Measurements from ENCODE around the gene OSBPL1A. TPM values are rescaled to one million over a fixed set of nuclear protein-coding genes. Genes with fewer than 3 reads are reported as not detected.

The OSBPL1A gene
- total RNA-seq, 1 experiment from 2014 or later: 21.5 TPM

DNA sequence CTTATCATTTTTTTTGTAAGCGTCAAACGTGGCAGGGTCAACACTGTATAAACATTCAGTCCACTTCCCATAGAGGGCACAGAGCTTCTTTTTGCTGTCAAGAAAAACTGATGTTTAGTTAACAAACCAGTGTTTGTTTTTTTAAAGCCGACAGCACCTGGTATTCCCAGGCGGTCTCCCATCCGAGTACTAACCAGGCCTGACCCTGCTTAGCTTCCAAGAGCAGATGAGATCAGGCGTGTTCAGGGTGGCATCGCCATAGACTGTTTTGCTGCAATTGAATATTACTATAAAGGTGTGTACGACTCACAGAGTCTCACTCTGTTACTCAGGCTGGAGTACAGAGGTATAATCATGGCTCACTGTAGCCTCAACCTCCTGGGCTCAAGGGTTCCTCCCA, 227.3 kb downstream of the OSBPL1A start:
- no peaks in the 10 kb centered on the region for H3K27me3 Mint-ChIP-seq (ENCODE audit: insufficient read depth, unreplicated experiment)
- POLR2A ChIA-PET: no interaction called here

DNA sequence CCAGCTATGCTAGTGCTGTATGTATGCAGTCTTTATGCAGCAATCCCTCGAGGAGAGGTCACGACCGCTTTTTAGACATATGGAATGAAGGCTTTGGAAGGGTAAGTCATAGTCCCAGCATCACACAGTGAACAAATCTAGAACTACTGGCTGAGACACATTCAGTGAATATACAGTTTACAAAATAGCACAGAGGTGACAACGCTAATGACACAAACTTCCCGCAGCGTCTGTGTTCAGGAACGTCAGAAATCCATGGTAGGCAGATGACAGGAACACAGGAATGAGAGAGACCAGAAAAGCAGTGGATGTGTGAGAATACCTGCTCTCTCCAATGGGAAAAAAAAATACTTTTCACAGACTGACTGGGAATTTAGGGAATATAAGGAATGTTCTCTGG, 229.1 kb downstream of the OSBPL1A start:
- TF ChIP-seq, protein P1, sequence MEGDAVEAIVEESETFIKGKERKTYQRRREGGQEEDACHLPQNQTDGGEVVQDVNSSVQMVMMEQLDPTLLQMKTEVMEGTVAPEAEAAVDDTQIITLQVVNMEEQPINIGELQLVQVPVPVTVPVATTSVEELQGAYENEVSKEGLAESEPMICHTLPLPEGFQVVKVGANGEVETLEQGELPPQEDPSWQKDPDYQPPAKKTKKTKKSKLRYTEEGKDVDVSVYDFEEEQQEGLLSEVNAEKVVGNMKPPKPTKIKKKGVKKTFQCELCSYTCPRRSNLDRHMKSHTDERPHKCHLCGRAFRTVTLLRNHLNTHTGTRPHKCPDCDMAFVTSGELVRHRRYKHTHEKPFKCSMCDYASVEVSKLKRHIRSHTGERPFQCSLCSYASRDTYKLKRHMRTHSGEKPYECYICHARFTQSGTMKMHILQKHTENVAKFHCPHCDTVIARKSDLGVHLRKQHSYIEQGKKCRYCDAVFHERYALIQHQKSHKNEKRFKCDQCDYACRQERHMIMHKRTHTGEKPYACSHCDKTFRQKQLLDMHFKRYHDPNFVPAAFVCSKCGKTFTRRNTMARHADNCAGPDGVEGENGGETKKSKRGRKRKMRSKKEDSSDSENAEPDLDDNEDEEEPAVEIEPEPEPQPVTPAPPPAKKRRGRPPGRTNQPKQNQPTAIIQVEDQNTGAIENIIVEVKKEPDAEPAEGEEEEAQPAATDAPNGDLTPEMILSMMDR (IDR thresholded peaks at IDR 0.05; ENCODE audit: unreplicated experiment): no peak
- no peak for DNase-seq (ENCODE audit: unreplicated experiment)
- ChIA-PET CTCF (no interaction called here), POLR2A (no interaction called here)
- intact Hi-C loops (cut with micrococcal nuclease): no loop called here
- Mint-ChIP-seq H3K36me3 (ENCODE audit: insufficient read depth, unreplicated experiment) (peaks cover 41% of the 10 kb centered on the region), H3K27me3 (ENCODE audit: insufficient read depth, unreplicated experiment) (no peaks in the 10 kb centered on the region), H3K4me1 (ENCODE audit: insufficient read depth, unreplicated experiment) (no peaks in the 10 kb centered on the region), H3K4me3 (ENCODE audit: unreplicated experiment) (no peak overlapping the region), H3K27ac (ENCODE audit: low read depth, unreplicated experiment) (no peak overlapping the region), H3K9me3 (ENCODE audit: unreplicated experiment) (no peaks in the 10 kb centered on the region)
- BruUV-seq (replicated peaks): no TSS peak

More for the DNA sequence above, 227.3 kb downstream of the OSBPL1A start:
- Mint-ChIP-seq H3K36me3 (ENCODE audit: insufficient read depth, unreplicated experiment) (peaks cover 25% of the 10 kb centered on the region), H3K9me3 (ENCODE audit: unreplicated experiment) (no peaks in the 10 kb centered on the region), H3K4me1 (ENCODE audit: insufficient read depth, unreplicated experiment) (no peaks in the 10 kb centered on the region), H3K27ac (ENCODE audit: low read depth, unreplicated experiment) (no peak overlapping the region), H3K4me3 (ENCODE audit: unreplicated experiment) (no peak overlapping the region)
- CTCF ChIA-PET: no interaction called here
- no peak for DNase-seq (ENCODE audit: unreplicated experiment)
- BruUV-seq (replicated peaks): no TSS peak
- intact Hi-C loops (cut with micrococcal nuclease): no loop called here
- TF ChIP-seq, protein P1 (IDR thresholded peaks at IDR 0.05; ENCODE audit: unreplicated experiment): no peak

DNA sequence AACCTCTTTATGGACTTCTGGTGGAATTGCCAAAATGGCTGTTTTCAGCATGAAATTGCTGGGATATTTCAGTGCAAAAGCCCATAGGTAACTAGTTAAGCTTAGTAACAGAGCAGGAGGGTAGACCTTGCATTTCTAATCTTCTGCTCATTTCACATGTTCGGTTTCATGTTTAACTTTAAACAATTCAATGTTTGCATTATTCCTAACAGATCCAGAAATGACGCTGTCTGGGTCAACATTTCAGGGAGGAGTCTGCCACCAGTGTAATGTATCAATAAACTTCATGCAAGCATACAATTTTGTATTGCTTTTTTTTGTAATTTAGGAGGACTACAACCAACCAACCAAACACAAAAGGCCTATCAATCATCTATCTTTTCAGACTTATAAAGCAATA, 236.3 kb downstream of the OSBPL1A start:
- POLR2A ChIA-PET: no interaction called here
- Mint-ChIP-seq H3K36me3 (ENCODE audit: insufficient read depth, unreplicated experiment) (peaks cover 57% of the 10 kb centered on the region), H3K4me1 (ENCODE audit: insufficient read depth, unreplicated experiment) (peaks cover 10% of the 10 kb centered on the region), H3K4me3 (ENCODE audit: unreplicated experiment) (no peak overlapping the region), H3K27ac (ENCODE audit: low read depth, unreplicated experiment) (no peak overlapping the region), H3K9me3 (ENCODE audit: unreplicated experiment) (no peaks in the 10 kb centered on the region), H3K27me3 (ENCODE audit: insufficient read depth, unreplicated experiment) (no peaks in the 10 kb centered on the region)
- CTCF ChIA-PET: interaction anchor here (1.0 kb wide), 1 partner anchor 15 kb away, joined by 4 read pairs; no protein-coding TSS in a partner anchor
- intact Hi-C loops (cut with micrococcal nuclease): no loop called here
- TF ChIP-seq, protein P1 (IDR thresholded peaks at IDR 0.05; ENCODE audit: unreplicated experiment): no peak
- BruUV-seq (replicated peaks): no TSS peak
- no peak for DNase-seq (ENCODE audit: unreplicated experiment)

DNA sequence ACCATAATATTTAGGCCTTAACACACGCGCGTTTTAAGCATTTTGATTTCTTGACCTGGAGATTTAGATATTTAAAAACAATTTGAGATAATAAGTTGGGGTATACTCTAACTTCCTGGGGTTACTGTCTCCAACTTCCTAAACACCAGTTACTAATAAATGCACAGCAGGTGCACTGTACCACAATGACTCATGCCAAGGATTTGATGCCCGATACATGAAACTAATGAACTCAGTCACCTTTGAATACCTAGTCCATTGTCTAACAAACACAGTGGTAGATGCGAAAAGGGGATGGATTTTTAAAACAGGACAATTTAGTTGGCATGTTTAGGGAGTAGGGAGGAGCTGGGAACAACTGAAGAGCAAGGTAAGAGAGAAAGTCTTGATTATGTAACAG, 237.5 kb downstream of the OSBPL1A start:
- no peak overlapping the region for H3K4me3 Mint-ChIP-seq (ENCODE audit: unreplicated experiment)
- peak; percentile 33 for DNase-seq (ENCODE audit: unreplicated experiment)
- ChIA-PET CTCF (no interaction called here), POLR2A (no interaction called here)
- intact Hi-C loops (cut with micrococcal nuclease): no loop called here
- H3K9me3 Mint-ChIP-seq (ENCODE audit: unreplicated experiment): no peaks in the 10 kb centered on the region
- H3K27me3 Mint-ChIP-seq (ENCODE audit: insufficient read depth, unreplicated experiment): no peaks in the 10 kb centered on the region
- no peak overlapping the region for H3K27ac Mint-ChIP-seq (ENCODE audit: low read depth, unreplicated experiment)
- peaks cover 46% of the 10 kb centered on the region for H3K36me3 Mint-ChIP-seq (ENCODE audit: insufficient read depth, unreplicated experiment)
- peaks cover 10% of the 10 kb centered on the region for H3K4me1 Mint-ChIP-seq (ENCODE audit: insufficient read depth, unreplicated experiment)
- no TSS peak for BruUV-seq (replicated peaks)
- TF ChIP-seq, protein P1 (IDR thresholded peaks at IDR 0.05; ENCODE audit: unreplicated experiment): no peak

All from MCF 10A (cell line).